ENCODE data around the gene TRMT10A.

Gene TRMT10A

DNA sequence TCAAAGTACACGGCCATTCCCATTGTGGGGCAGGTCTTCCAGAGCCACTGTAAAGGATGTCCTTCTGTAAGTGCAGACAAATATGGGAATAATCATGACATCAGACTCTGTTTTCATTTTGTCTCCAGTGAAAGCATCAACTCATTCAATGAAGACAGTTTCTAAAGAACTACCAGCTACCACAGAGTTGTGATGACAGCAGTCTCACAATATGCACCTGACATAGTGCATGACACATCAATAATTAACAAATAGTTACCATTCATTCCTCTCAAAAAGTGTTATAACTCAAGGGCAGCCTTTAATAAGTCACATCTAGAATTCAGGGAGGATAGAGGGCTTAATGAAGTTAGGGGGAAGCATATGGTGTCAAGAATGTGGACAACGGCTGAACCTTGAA, 31.0 kb upstream of the TRMT10A start:
- TF ChIP-seq, protein P1, sequence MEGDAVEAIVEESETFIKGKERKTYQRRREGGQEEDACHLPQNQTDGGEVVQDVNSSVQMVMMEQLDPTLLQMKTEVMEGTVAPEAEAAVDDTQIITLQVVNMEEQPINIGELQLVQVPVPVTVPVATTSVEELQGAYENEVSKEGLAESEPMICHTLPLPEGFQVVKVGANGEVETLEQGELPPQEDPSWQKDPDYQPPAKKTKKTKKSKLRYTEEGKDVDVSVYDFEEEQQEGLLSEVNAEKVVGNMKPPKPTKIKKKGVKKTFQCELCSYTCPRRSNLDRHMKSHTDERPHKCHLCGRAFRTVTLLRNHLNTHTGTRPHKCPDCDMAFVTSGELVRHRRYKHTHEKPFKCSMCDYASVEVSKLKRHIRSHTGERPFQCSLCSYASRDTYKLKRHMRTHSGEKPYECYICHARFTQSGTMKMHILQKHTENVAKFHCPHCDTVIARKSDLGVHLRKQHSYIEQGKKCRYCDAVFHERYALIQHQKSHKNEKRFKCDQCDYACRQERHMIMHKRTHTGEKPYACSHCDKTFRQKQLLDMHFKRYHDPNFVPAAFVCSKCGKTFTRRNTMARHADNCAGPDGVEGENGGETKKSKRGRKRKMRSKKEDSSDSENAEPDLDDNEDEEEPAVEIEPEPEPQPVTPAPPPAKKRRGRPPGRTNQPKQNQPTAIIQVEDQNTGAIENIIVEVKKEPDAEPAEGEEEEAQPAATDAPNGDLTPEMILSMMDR (IDR thresholded peaks at IDR 0.05; ENCODE audit: low read depth, low read length): no peak

DNA sequence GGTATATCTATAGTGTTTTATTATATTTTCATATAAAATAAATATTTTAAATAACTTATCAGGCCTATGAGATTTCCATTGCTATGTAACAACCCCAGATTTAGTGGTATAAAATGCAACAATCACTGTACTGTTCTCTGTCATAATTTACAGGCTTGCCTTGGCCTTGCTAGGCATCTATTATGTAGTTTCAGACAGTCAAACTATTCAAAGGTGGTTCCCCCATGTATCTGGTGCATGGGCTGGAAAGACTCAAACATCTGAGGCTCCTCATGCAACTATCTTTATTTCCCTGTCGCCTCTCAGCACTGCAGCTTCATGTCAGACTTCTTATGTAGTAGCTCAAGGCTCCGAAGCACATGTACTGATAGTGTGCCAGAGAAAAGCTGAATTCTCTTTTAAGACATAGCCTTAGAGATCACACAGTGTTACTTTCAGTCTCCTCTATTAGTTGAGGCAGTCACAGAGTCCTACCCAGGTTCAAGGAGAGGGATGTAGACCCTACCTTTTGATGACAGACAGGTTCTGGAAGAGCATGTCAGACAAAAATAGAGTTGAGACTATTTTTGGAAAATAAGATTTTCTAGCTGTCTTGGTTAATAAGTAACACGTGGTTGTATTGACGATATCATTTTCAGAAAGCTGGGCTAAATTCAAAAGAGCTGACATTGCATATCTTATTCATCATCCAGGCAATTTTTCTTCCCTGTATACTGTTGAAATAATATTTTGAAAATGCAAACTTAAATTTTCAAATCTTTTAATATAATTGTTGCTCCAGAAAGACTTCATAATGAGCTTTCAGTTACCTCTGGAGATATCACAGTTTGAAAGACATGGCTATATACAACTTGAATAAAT, 30.2 kb upstream of the TRMT10A start:
- TF ChIP-seq, protein P1 (IDR thresholded peaks at IDR 0.05; ENCODE audit: low read depth, low read length): no peak

More for the DNA sequence above, 31.0 kb upstream of the TRMT10A start:
- DNase-seq (ENCODE audit: extremely low read depth, low read depth): no peak

DNA sequence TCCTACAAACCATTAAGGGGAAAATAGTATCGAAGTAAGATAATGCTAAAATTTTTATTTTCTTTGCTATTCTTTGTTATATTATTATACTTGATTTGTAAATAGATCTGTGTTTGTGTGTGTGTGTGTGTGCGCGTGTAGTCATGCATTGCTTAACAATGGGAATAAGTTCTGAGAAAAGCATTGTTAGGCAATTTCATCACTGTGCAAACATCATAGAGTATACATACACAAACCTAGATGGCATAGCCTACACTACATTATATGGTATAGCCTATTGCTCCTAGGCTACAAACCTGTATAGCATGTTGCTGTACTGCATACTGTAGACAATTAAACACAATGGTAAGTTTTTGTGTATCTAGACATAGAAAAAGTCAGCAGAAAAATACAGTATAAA, 27.9 kb upstream of the TRMT10A start:
- DNase-seq (ENCODE audit: extremely low read depth, low read depth): no peak
- TF ChIP-seq, protein P1 (IDR thresholded peaks at IDR 0.05; ENCODE audit: low read depth, low read length): no peak

More for the DNA sequence above, 30.2 kb upstream of the TRMT10A start:
- no peak for DNase-seq (ENCODE audit: extremely low read depth, low read depth)

DNA sequence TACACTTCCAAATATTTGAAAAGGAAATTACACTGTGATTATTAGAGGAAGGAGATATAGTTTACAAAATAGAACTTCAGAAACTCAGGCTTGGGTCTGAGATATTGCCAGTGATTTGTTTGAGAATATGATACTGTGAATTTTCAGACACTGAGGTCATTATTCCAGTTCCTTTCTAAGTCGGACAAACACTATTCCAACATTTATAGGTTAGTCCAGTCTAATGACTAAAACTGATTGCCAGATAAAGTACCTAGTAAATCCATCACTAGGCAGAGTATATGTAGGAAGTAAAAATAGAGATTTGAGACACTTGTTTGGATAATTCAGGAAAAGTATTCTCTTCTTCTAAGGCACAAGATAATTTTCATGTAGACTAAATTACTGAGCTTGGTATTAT, 24.0 kb upstream of the TRMT10A start:
- TF ChIP-seq, protein P1 (IDR thresholded peaks at IDR 0.05; ENCODE audit: low read depth, low read length): no peak
- no peak for DNase-seq (ENCODE audit: extremely low read depth, low read depth)

DNA sequence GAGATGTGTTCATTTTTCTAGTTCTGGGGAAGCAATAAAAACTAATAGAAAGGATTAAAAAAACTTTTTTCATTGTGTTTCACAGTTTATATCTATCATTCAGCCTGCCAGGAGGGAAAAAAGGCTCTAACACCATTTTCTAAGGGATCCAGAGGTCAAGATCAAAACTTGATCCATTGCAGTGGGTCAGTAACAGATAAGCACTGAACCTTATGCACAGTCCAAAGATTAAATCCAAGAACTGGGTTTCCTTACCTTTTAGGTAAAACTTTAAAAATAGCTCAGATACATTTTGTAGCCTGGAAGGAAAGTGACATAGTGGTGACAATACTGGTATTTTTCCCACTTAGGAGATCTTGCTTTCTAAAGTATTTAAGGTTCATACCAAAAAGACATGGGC, 23.5 kb upstream of the TRMT10A start:
- DNase-seq (ENCODE audit: extremely low read depth, low read depth): no peak
- TF ChIP-seq, protein P1 (IDR thresholded peaks at IDR 0.05; ENCODE audit: low read depth, low read length): no peak

DNA sequence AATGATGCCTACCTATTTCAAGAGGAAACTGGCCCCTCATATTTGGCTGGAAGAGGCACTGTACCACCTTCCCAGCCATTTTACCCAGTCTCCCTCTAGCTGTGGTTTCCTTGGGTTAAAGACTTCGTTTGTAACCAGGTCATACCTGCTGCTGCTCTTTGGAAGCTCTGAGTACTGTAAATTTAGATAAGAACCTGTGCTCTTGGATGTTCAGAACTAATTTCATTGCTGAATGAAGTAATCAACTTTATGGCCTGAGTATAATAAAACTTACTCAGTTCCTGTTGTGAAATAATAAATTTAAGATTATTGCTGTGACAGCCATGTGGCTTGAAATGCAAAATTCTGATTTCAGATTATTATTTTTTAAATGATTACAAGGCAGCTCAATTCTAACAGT, 23.0 kb upstream of the TRMT10A start:
- no peak for DNase-seq (ENCODE audit: extremely low read depth, low read depth)
- TF ChIP-seq, protein P1 (IDR thresholded peaks at IDR 0.05; ENCODE audit: low read depth, low read length): no peak

DNA sequence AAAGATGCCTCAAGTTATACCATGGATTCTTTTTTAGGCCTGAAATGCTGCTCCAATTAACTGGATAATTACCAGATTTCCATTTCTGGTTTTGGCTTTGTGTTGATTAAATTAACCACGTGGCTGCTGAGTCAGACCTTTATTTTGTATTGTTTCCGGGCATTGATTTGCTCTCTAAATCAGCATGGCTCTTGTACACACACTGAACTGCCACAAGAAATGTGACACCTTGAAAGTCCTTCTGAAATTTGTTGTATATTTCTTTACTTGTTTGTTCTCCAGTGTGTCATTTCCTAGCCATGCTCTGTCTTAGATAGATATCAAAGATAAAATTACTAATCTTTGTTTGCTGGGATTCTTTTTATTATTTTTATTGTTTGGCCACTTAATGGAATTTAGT, 22.5 kb upstream of the TRMT10A start:
- DNase-seq (ENCODE audit: extremely low read depth, low read depth): no peak
- TF ChIP-seq, protein P1 (IDR thresholded peaks at IDR 0.05; ENCODE audit: low read depth, low read length): no peak
